Measurements from ENCODE around the gene STRA8.
A peak's percentile ranks its signal among the peaks of the same experiment; 100 is the strongest.
"Not testable (repeated sequence)": the region's sequence is repeated elsewhere in the genome, so short reads cannot be mapped to it uniquely, and the experiment has no call there.

Gene STRA8

GRCh38 chr7:135205850-135206249 is 27.8 kb upstream of the STRA8 start:
- FAIRE-seq = no peak

DNA sequence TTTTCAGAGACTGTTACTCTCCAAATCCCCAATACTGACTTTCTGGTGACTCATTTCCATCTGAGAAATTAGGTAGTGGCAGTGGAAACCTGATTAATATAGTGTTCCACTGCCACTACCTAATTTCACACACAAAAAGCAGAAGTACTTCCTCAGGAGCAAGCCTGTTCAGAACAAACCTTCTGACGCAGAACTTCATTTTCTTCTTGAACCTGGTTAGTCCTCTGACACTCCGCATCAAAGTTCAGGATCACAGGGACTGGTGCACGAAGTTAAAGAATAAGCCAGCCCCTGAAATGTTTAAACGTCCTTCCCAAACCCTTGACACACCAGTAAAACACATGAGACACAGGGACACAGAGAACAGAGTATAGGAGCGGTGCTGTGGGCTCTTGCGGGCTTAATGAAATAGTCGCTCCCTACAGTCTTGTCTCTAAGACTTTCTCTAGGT is 26.7 kb upstream of the STRA8 start:
- no peak for FAIRE-seq

- FAIRE-seq = no peak
Measured at GRCh38 chr7:135207406-135208101, 26.1 kb upstream of the STRA8 start.

DNA sequence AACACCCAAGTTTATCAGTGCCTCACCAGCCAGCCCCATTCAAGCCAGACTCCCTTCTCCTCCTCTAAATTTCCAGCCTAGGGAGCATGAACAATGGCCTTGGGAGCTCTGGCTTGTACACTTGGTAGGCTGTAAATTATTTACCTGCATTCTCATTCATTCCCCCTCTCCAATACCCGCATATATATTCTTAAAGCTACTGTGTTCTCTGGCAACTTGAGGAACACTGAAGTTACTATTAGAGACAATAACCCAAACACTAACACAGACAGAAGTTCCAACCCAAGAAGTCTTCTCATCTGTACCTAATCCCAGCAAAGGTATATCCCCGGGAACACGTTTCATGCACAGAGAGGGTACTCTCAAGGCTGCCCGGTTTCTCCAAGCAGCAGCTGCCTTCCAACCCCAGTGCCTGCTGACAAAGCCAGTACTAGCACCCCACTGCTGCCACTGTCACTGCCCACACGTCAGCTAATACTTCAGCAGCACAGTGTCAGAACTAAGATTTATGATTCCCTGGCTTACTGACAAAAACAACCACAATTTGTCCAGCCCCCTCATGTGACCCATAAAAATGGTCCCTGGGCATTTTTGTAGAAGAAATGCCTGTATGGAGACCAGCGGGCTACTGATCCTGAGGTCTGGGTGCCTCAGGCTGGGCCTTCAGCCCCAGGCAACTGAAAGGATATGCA is 25.4 kb upstream of the STRA8 start:
- no peak for FAIRE-seq

- no peak for FAIRE-seq
Measured at GRCh38 chr7:135209225-135209834, 24.3 kb upstream of the STRA8 start.

DNA sequence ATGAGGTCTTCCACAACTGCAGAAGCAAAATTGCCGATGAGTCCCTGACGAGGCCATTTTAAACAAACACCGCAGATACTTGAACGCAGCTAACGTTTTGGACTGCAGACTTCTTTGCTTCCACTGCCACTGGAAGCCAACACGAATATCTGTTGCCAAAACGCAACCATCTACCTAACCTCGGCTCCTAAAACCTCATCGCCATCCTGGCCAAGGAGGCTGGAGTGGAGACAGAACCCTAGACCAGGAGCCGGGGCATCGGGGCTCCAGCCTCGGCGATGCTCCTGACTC is 22.8 kb upstream of the STRA8 start:
- no peak for FAIRE-seq

- FAIRE-seq = no peak
Measured at GRCh38 chr7:135211179-135211945, 22.3 kb upstream of the STRA8 start, which contains the start of gene WDR91. WDR91 (minus strand) TSS chr7:135211526; CDS start chr7:135211502, 24 bp downstream.

- not testable (repeated sequence) for FAIRE-seq
Measured at GRCh38 chr7:135211946-135212685, 21.5 kb upstream of the STRA8 start.

- FAIRE-seq = no peak
Measured at GRCh38 chr7:135213831-135214230, 19.8 kb upstream of the STRA8 start.

GRCh38 chr7:135215180-135215579 is 18.5 kb upstream of the STRA8 start:
- no peak for FAIRE-seq

- FAIRE-seq = no peak
Measured at GRCh38 chr7:135215698-135216097, 17.9 kb upstream of the STRA8 start.

DNA sequence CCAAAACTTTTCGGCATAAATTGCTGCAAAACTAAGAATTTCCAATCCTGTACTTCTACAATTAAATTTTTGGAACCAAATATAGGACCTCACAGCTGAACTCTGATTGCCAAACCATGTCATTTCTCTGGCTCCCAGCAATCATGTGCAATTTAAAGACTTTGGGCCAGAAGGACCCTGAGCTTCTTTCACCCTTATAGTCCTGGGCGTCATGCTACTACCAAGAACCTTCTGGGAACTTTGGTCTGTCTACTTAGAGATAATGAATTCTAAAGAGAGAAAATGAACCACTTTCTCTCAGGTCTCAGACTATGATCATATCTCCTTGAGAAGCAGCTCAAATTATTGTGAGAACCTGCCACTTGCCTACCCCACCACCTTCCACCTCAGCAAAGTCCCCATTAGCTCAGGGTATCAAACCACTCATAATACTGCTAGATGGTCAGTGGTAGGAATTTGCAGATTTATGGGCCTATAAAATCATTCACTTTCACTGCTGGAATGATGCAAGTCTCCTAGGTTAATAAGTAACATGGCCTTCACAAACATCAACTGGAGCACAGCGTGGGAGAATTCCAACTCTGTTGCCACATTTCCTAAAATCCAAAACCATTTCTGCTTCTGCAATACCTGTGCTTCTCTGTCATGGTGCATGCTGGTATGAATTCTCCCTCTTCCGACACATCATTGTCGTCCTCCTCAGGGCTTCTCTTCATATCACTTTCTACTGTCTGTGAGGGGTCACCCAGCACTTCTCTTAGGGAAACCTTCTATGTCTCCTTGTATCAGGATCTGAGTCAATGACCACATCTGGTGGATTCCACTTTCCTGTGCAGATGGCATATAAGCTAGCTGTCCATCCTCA is 15.8 kb upstream of the STRA8 start:
- FAIRE-seq = no peak

- FAIRE-seq = peak; percentile 21
Measured at GRCh38 chr7:135224027-135224426, 9.6 kb upstream of the STRA8 start.

DNA sequence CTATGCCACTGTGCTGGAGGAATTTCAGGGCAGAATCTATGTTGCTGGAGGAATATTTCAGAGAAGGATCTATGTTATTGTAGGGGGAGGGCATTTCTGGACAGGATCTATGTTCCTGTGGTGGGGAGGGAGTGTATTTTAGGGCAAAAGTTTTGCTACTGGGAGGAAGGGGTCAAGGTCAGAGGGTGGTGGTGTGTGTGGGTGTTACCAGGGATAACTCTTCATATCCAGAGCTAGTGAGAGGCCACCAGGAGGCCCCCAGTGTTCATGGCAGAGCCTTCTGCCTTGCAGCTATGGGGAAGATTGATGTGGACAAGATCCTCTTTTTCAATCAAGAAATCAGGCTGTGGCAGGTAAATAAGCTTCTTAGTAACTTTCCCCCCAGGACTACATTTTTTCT is 2.0 kb upstream of the STRA8 start:
- no peak for FAIRE-seq

DNA sequence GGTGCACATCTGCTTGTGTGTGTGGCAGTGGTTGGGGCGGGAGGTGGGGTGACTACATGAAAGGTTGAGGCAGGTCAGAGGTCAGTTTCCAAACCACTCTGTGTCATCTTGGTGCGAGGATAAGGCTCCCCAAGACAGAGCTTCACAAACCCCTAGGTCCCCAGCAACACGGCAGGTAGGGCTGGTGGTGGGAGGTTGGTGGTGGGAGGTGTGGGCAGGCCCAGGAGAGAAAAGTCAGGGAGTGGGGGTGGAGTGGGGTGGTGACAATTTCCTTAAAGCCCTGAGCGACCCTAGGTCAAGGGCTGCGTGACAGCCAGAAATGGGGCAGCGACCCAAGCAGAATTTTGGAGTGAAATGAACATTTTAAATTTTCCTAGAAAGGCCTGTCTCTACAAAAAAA is 1.6 kb upstream of the STRA8 start:
- no peak for FAIRE-seq

DNA sequence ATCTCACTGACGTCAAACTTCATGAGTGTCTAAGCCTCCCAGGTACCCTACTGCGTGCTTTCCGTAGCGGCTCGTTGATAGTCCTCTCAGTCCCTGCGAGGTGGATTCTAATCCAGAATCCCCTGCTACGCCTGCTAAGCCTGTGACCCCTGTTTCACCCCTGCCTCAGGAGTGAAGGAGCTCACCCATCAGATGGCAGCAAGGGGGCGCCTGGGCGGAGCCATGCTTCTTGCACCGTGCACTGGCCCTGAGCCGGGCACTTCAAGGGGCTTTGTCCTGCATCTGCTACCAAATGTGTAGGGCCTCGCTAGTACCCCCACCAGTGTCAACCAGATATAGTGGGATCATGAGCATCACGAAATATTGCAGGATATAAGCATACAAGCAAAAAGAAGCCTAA is 918 bp upstream of the STRA8 start:
- no peak for FAIRE-seq

GRCh38 chr7:135234095-135234494 is 457 bp downstream of the STRA8 start:
- FAIRE-seq = not testable (repeated sequence)

- no peak for FAIRE-seq
Measured at GRCh38 chr7:135234727-135235126, 1.1 kb downstream of the STRA8 start.

- FAIRE-seq = no peak
Measured at GRCh38 chr7:135235841-135236240, 2.2 kb downstream of the STRA8 start.

DNA sequence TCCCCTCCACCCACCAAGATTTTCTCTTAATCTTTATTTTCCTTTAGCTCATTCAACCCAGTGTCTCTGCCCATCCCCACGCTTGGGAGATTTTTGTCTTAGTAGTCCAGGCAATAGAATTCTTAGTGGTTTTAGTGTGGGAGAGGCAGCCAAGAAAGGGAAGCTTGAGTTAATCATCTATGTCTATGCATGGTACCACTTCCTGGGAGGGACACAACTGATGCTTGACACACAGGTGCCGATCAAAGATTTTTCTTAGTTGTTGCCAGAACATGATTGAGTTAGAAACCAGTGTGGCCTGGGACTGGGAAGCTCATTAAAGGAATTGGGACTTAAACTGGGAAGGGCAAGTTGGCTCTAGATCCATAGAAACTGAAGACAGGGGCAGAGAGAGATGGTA is 3.1 kb downstream of the STRA8 start:
- FAIRE-seq = no peak

GRCh38 chr7:135238112-135238744 is 4.6 kb downstream of the STRA8 start:
- FAIRE-seq = no peak

All from colon (tissue), 2 donors.